Neural cell (in vitro differentiated cells): ENCODE measurements around the gene EPHA4. TPM values are rescaled to one million over a fixed set of nuclear protein-coding genes. Genes with fewer than 3 reads are reported as not detected.

ENCODE experiments used
- H2AFZ ChIP-seq: fragments of 200-600, 300-800 bp; sonication (generic), shearing (Covaris generic); 2 replicates; pipeline ENCODE4 v1.6.0; 2014; ENCODE audit warnings: low read depth, mild to moderate bottlenecking, antibody characterized with exemption, low read length, moderate library complexity
- H3F3A ChIP-seq: fragments of 200-600 bp; shearing (Covaris generic); 2 replicates; pipeline ENCODE4 v1.6.1; 2016; ENCODE audit warnings: mild to moderate bottlenecking, moderate library complexity, mixed read lengths, antibody characterized with exemption, low read length; ENCODE audit not compliant: insufficient read depth, poor library complexity, severe bottlenecking
- H3K27ac ChIP-seq: fragments of 200-600, 300-800 bp; sonication (generic), shearing (Covaris generic); 2 replicates; pipeline ENCODE4 v1.5.1; 2014; ENCODE audit warnings: mild to moderate bottlenecking, low read length, moderate library complexity
- H3K27me3 ChIP-seq: fragments of 300-800, 200-600 bp; sonication (generic), shearing (Covaris generic); 2 replicates; pipeline ENCODE4 v1.6.0; 2014; ENCODE audit warnings: mild to moderate bottlenecking, low read depth, low read length, moderate library complexity; ENCODE audit not compliant: insufficient read depth
- H3K36me3 ChIP-seq: fragments of 300-800, 200-600 bp; sonication (generic), shearing (Covaris generic); 2 replicates; pipeline ENCODE4 v1.5.1; 2014; ENCODE audit warnings: mild to moderate bottlenecking, antibody characterized with exemption, low read length, moderate library complexity; ENCODE audit not compliant: insufficient read depth
- H3K4me2 ChIP-seq: fragments of 300-800, 200-600 bp; sonication (generic), shearing (Covaris generic); 2 replicates; pipeline ENCODE4 v1.6.0; 2014; ENCODE audit warnings: mild to moderate bottlenecking, low read length
- H3K4me3 ChIP-seq: fragments of 300-800, 200-600 bp; sonication (generic), shearing (Covaris generic); 2 replicates; pipeline ENCODE4 v1.5.1; 2014; ENCODE audit warnings: mild to moderate bottlenecking, low read length, moderate library complexity
- H3K79me2 ChIP-seq: fragments of 200-600 bp; shearing (Covaris generic); replicated peaks from 2 replicates; pipeline ENCODE4 v1.6.0; 2014; ENCODE audit warnings: mild to moderate bottlenecking, low read length, moderate library complexity; ENCODE audit not compliant: insufficient read depth
- H3K9ac ChIP-seq: fragments of 300-800, 200-600 bp; sonication (generic), shearing (Covaris generic); 2 replicates; pipeline ENCODE4 v1.6.1; 2016; ENCODE audit warnings: mild to moderate bottlenecking, low read length, mixed read lengths
- H3K9me2 ChIP-seq: fragments of 200-600 bp; shearing (Covaris generic); 2 replicates; pipeline ENCODE4 v1.6.1; 2016; ENCODE audit warnings: mild to moderate bottlenecking, low read length, mixed read lengths; ENCODE audit not compliant: insufficient read depth
- H3K9me3 ChIP-seq: fragments of 200-600, 300-800 bp; sonication (generic), shearing (Covaris generic); 2 replicates; pipeline ENCODE4 v1.6.1; 2016; ENCODE audit warnings: mild to moderate bottlenecking, mixed run types, low read length, moderate library complexity, mixed read lengths
- H4K20me1 ChIP-seq: fragments of 200-600 bp; shearing (Covaris generic); 2 replicates; pipeline ENCODE4 v1.6.1; 2016; ENCODE audit warnings: mild to moderate bottlenecking, mixed run types; ENCODE audit not compliant: insufficient read depth
- CTCF ChIP-seq: fragments of 450-650 bp; IDR thresholded peaks from 2 replicates; pipeline ENCODE4 v1.5.1; 2014; ENCODE audit warnings: antibody characterized with exemption, mild to moderate bottlenecking, moderate library complexity; ENCODE audit not compliant: poor library complexity, severe bottlenecking
- EP300 ChIP-seq: fragments of 450-650 bp; conservative IDR thresholded peaks from 2 replicates; pipeline ENCODE4 v1.6.1; 2014; ENCODE audit warnings: antibody characterized with exemption, mild to moderate bottlenecking, moderate library complexity; ENCODE audit not compliant: poor library complexity, severe bottlenecking
- EZH2 ChIP-seq: fragments of 200-600, 300-800 bp; shearing (Covaris generic), sonication (generic); IDR thresholded peaks from 2 replicates; pipeline ENCODE4 v1.6.1; 2014; ENCODE audit warnings: antibody characterized with exemption, low read length, borderline replicate concordance, mild to moderate bottlenecking; ENCODE audit not compliant: insufficient read depth, poor library complexity, severe bottlenecking
- MXI1 ChIP-seq: fragments of 450-650 bp; conservative IDR thresholded peaks from 2 replicates; pipeline ENCODE4 v1.6.1; 2014; ENCODE audit warnings: antibody characterized with exemption, mild to moderate bottlenecking; ENCODE audit not compliant: poor library complexity, severe bottlenecking
- POLR2AphosphoS5 ChIP-seq: IDR thresholded peaks from 2 replicates; pipeline ENCODE4 v1.6.1; 2012
- RAD21 ChIP-seq: fragments of 450-650 bp; conservative IDR thresholded peaks from 2 replicates; pipeline ENCODE4 v1.6.1; 2014; ENCODE audit warnings: antibody characterized with exemption, mild to moderate bottlenecking, moderate library complexity
- SMC3 ChIP-seq: fragments of 450-650 bp; conservative IDR thresholded peaks from 2 replicates; pipeline ENCODE4 v1.6.1; 2014; ENCODE audit warnings: antibody characterized with exemption, mild to moderate bottlenecking, moderate library complexity; ENCODE audit not compliant: poor library complexity
- TAF1 ChIP-seq: IDR thresholded peaks from 2 replicates; pipeline ENCODE4 v1.6.1; 2012; ENCODE audit warnings: low read depth
- polyA plus RNA-seq: library from polyadenylated mRNA; depleted of rRNA; stranded (reverse); fragments of >200 nt; gene quantifications from 2 replicates; pipeline ENCODE4 v1.2.3, GENCODE V29; 2014
- TF ChIP-seq, protein P1 (sequence below): IDR thresholded peaks from 2 replicates; pipeline ENCODE4 v1.6.1; 2012; ENCODE audit warnings: borderline replicate concordance

Gene EPHA4
- polyA plus RNA-seq, 1 donor from 2014 or later = 71.1 TPM

DNA sequence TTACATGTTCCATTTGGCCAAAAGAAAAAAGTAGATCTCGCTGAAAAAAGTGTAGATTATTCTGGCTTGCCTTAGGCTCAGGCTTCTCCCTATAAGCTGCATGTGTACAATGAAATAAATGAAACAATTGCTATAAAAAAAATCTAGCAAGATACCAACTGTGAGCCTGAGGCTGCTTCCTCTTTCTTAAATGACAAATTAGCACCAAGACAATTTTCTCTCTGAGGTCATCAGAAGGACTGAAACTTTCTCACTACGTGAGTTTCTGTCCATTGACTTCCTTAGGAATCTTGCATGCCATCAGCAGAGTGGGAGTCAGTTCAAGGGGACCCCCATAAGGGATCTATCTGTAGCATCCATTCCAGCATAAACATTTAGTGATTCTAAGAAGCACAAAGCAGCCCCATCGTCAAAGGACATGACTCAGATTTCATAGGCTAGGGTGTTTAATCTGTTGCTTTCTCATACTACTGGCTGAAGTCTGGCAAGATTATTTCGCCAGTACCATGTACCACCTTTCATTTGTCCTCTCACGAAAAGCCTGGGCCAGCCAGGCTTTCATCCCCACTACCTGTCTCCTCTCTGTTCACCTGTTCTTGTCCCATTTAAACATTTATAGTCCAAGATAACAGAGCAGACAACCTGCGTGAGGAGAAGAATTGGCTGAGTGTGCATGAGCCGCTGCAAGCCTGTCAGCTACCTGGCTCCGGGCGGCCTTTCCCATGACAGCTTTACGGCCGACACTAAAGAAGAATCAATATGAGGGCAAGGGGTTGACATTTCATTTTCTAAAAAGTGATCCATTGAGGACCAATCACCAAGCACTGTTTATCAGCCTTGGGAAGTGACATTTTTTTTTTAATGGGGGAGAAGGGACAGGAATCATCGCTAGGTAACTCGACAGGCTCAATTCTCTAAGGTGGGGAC is 120.0 kb downstream of the EPHA4 start:
- H3K27ac ChIP-seq = no peak overlapping the region
- no peaks in the 10 kb centered on the region for H4K20me1 ChIP-seq
- H3K9me2 ChIP-seq = no peaks in the 10 kb centered on the region
- no peaks in the 10 kb centered on the region for H3K9me3 ChIP-seq
- no peak for TF ChIP-seq TAF1
- TF ChIP-seq, protein P1, sequence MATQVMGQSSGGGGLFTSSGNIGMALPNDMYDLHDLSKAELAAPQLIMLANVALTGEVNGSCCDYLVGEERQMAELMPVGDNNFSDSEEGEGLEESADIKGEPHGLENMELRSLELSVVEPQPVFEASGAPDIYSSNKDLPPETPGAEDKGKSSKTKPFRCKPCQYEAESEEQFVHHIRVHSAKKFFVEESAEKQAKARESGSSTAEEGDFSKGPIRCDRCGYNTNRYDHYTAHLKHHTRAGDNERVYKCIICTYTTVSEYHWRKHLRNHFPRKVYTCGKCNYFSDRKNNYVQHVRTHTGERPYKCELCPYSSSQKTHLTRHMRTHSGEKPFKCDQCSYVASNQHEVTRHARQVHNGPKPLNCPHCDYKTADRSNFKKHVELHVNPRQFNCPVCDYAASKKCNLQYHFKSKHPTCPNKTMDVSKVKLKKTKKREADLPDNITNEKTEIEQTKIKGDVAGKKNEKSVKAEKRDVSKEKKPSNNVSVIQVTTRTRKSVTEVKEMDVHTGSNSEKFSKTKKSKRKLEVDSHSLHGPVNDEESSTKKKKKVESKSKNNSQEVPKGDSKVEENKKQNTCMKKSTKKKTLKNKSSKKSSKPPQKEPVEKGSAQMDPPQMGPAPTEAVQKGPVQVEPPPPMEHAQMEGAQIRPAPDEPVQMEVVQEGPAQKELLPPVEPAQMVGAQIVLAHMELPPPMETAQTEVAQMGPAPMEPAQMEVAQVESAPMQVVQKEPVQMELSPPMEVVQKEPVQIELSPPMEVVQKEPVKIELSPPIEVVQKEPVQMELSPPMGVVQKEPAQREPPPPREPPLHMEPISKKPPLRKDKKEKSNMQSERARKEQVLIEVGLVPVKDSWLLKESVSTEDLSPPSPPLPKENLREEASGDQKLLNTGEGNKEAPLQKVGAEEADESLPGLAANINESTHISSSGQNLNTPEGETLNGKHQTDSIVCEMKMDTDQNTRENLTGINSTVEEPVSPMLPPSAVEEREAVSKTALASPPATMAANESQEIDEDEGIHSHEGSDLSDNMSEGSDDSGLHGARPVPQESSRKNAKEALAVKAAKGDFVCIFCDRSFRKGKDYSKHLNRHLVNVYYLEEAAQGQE = no peak
- no peak for TF ChIP-seq POLR2AphosphoS5
- no peak for TF ChIP-seq RAD21
- TF ChIP-seq EZH2 = no peak
- no peak for TF ChIP-seq MXI1
- TF ChIP-seq EP300 = no peak
- TF ChIP-seq CTCF = no peak
- no peak for TF ChIP-seq SMC3
- no peak overlapping the region for H2AFZ ChIP-seq
- H3K9ac ChIP-seq = no peak overlapping the region
- peaks cover 4% of the 10 kb centered on the region for H3K36me3 ChIP-seq
- H3K4me3 ChIP-seq = no peak overlapping the region
- no peak overlapping the region for H3K4me2 ChIP-seq
- H3K27me3 ChIP-seq = no peaks in the 10 kb centered on the region
- no peaks in the 10 kb centered on the region for H3K79me2 ChIP-seq
- H3F3A ChIP-seq = peaks cover 5% of the 10 kb centered on the region

DNA sequence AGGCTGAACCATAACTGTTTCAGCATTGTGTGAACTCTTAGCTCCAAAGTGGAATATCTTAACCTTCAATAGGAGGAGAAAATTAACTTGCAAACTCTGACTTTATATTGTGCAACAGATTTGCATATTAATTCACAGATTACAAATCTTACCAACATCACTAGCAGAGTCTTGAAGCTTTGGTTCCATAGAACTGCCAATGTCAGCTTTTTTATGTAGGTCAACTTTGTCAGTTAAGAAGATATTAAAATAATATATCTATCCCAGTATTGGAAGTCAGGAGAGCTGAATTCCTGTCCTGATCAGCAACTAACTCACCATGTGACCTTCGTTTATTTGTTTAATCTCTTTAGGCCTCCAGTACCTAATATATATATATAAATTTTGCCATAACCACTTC is 121.8 kb downstream of the EPHA4 start:
- H3K9me3 ChIP-seq = no peaks in the 10 kb centered on the region
- no peaks in the 10 kb centered on the region for H3K79me2 ChIP-seq
- H2AFZ ChIP-seq = no peak overlapping the region
- TF ChIP-seq POLR2AphosphoS5 = no peak
- no peak for TF ChIP-seq MXI1
- TF ChIP-seq TAF1 = no peak
- TF ChIP-seq, protein P1 = no peak
- no peak for TF ChIP-seq EZH2
- no peak for TF ChIP-seq RAD21
- no peak for TF ChIP-seq SMC3
- no peak for TF ChIP-seq CTCF
- TF ChIP-seq EP300 = no peak
- no peak overlapping the region for H3K27ac ChIP-seq
- no peak overlapping the region for H3K4me2 ChIP-seq
- no peaks in the 10 kb centered on the region for H3K9me2 ChIP-seq
- H3K4me3 ChIP-seq = no peak overlapping the region
- H4K20me1 ChIP-seq = no peaks in the 10 kb centered on the region
- no peaks in the 10 kb centered on the region for H3K27me3 ChIP-seq
- H3K9ac ChIP-seq = no peak overlapping the region
- H3K36me3 ChIP-seq = peaks cover 4% of the 10 kb centered on the region
- peaks cover 5% of the 10 kb centered on the region for H3F3A ChIP-seq
